Hepatocyte (in vitro differentiated cells): ENCODE measurements around the gene RPIA. TPM values are rescaled to one million over a fixed set of nuclear protein-coding genes. Genes with fewer than 3 reads are reported as not detected.
A peak's percentile ranks its signal among the peaks of the same experiment; 100 is the strongest.

Experiments
- DNase-seq: peaks from one replicate; pipeline ENCODE4 v3.0.0-alpha.2; 2016; ENCODE audit warnings: low spot score
- H2AFZ ChIP-seq: fragments of 200-600 bp; sonication (generic); 2 replicates; pipeline ENCODE4 v1.6.0; 2016; ENCODE audit warnings: antibody characterized with exemption, mild to moderate bottlenecking
- H3K27ac ChIP-seq: fragments of 200-600 bp; sonication (generic); 2 replicates; pipeline ENCODE4 v1.5.1; 2016; ENCODE audit warnings: mild to moderate bottlenecking
- H3K27me3 ChIP-seq: fragments of 200-600 bp; sonication (generic); 2 replicates; pipeline ENCODE4 v1.6.1; 2016
- H3K36me3 ChIP-seq: fragments of 200-600 bp; sonication (generic); replicated peaks from 2 replicates; pipeline ENCODE4 v1.5.1; 2016; ENCODE audit warnings: low read depth; ENCODE audit not compliant: insufficient read depth
- H3K4me1 ChIP-seq: fragments of 200-600 bp; sonication (generic); 2 replicates; pipeline ENCODE4 v1.5.1; 2016; ENCODE audit warnings: mild to moderate bottlenecking, moderate library complexity; ENCODE audit not compliant: insufficient read depth
- H3K4me2 ChIP-seq: fragments of 200-600 bp; sonication (generic); 2 replicates; pipeline ENCODE4 v1.6.0; 2016
- H3K4me3 ChIP-seq: fragments of 200-600 bp; sonication (generic); 2 replicates; pipeline ENCODE4 v1.5.1; 2016; ENCODE audit warnings: mild to moderate bottlenecking
- H3K79me2 ChIP-seq: fragments of 200-600 bp; sonication (generic); 2 replicates; pipeline ENCODE4 v1.6.0; 2017; ENCODE audit warnings: mild to moderate bottlenecking
- H3K9me2 ChIP-seq: fragments of 200-600 bp; sonication (generic); replicated peaks from 2 replicates; pipeline ENCODE4 v1.6.0; 2017; ENCODE audit warnings: mild to moderate bottlenecking; ENCODE audit not compliant: insufficient read depth
- H3K9me3 ChIP-seq: fragments of 200-600 bp; sonication (generic); 2 replicates; pipeline ENCODE4 v1.5.1; 2016; ENCODE audit warnings: low read depth, mild to moderate bottlenecking
- H4K20me1 ChIP-seq: fragments of 200-600 bp; sonication (generic); 2 replicates; pipeline ENCODE4 v1.6.0; 2016; ENCODE audit warnings: mild to moderate bottlenecking; ENCODE audit not compliant: insufficient read depth, poor library complexity, severe bottlenecking
- EZH2 ChIP-seq: fragments of 200-600 bp; sonication (generic); IDR thresholded peaks from 2 replicates; pipeline ENCODE4 v1.6.1; 2016; ENCODE audit warnings: antibody characterized with exemption, mild to moderate bottlenecking, borderline replicate concordance
- EZH2phosphoT487 ChIP-seq: fragments of 200-600 bp; sonication (generic); IDR thresholded peaks from one replicate; pipeline ENCODE4 v1.6.1; 2018; ENCODE audit warnings: antibody characterized with exemption, mild to moderate bottlenecking, low read depth, moderate library complexity; ENCODE audit not compliant: unreplicated experiment, severe bottlenecking
- WGBS: methylation state at CpG from one replicate; pipeline ENCODE4 v1.1.6; 2016; ENCODE audit warnings: low lambda C conversion rate; ENCODE audit errors: missing lambda C conversion rate; 5-methylcytosine and 5-hydroxymethylcytosine counted together
- polyA plus RNA-seq: library from polyadenylated mRNA; unstranded; fragments of >200 nt; fragmentation: Nextera tagmentation; extraction: Ambion mirVana; gene quantifications from 2 replicates; pipeline ENCODE4 v1.2.1, GENCODE V29; 2016
- total RNA-seq: library from RNA; depleted of rRNA; stranded (reverse); fragments of >200 nt; gene quantifications from 2 replicates; pipeline ENCODE4 v1.2.3, GENCODE V29; 2014
- TF ChIP-seq, protein P1 (sequence below): fragments of 200-600 bp; sonication (generic); IDR thresholded peaks from 2 replicates; pipeline ENCODE4 v1.5.1; 2016; ENCODE audit warnings: antibody characterized with exemption, mild to moderate bottlenecking; ENCODE audit not compliant: poor library complexity

Gene RPIA
- total and polyA plus RNA-seq, 2 experiments from 2014 or later, result 7.0 to 17.6 TPM

GRCh38 chr2:88737385-88737784 is 45.9 kb downstream of the RPIA start:
- Histone ChIP-seq H3K79me2 (no peaks in the 10 kb centered on the region), H3K9me2 (no peaks in the 10 kb centered on the region), H3K27me3 (no peaks in the 10 kb centered on the region), H3K4me2 (no peak overlapping the region), H3K27ac (no peak overlapping the region), H3K4me3 (no peak overlapping the region), H2AFZ (no peak overlapping the region), H3K36me3 (no peaks in the 10 kb centered on the region), H3K4me1 (no peaks in the 10 kb centered on the region), H4K20me1 (no peaks in the 10 kb centered on the region), H3K9me3 (no peaks in the 10 kb centered on the region)
- no peak for DNase-seq
- no peak for TF ChIP-seq EZH2phosphoT487
- TF ChIP-seq EZH2, result no peak
- TF ChIP-seq, protein P1, sequence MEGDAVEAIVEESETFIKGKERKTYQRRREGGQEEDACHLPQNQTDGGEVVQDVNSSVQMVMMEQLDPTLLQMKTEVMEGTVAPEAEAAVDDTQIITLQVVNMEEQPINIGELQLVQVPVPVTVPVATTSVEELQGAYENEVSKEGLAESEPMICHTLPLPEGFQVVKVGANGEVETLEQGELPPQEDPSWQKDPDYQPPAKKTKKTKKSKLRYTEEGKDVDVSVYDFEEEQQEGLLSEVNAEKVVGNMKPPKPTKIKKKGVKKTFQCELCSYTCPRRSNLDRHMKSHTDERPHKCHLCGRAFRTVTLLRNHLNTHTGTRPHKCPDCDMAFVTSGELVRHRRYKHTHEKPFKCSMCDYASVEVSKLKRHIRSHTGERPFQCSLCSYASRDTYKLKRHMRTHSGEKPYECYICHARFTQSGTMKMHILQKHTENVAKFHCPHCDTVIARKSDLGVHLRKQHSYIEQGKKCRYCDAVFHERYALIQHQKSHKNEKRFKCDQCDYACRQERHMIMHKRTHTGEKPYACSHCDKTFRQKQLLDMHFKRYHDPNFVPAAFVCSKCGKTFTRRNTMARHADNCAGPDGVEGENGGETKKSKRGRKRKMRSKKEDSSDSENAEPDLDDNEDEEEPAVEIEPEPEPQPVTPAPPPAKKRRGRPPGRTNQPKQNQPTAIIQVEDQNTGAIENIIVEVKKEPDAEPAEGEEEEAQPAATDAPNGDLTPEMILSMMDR, result no peak
- 97% methylated on average over 4 of the region's 4 CpGs for WGBS

DNA sequence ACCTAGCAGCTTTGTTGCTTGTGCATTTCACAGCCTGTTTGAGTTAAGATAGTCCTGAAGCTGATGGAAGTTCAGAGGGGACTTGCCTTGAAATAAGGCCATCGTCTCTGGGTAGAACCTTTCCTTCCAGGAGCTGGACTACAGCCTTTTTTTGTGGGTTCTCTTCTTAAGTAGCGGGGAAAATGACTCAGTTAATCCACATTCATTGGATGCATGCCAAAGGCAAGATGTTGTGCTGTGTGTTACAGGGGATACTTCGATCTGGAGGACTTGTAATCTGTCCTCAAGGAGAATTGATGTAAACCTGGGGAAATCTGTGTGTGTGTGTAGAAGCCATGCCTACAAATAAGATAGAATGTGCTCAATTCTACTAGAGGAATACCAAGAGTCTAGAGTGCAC is 46.8 kb downstream of the RPIA start:
- no peak for TF ChIP-seq EZH2phosphoT487
- TF ChIP-seq EZH2, result no peak
- TF ChIP-seq, protein P1, result no peak
- Histone ChIP-seq H3K9me2 (no peaks in the 10 kb centered on the region), H3K4me1 (no peaks in the 10 kb centered on the region), H3K79me2 (no peaks in the 10 kb centered on the region), H2AFZ (no peak overlapping the region), H3K4me2 (no peak overlapping the region), H3K36me3 (no peaks in the 10 kb centered on the region), H3K27ac (no peak overlapping the region), H3K4me3 (no peak overlapping the region), H3K9me3 (peaks cover 4% of the 10 kb centered on the region), H4K20me1 (no peaks in the 10 kb centered on the region), H3K27me3 (no peaks in the 10 kb centered on the region)
- 78% methylated on average over 3 of the region's 3 CpGs for WGBS
- DNase-seq, result no peak

- DNase-seq, result peak; percentile 81
- no peak overlapping the region for H3K27ac ChIP-seq
- H3K27me3 ChIP-seq, result no peaks in the 10 kb centered on the region
- no peaks in the 10 kb centered on the region for H4K20me1 ChIP-seq
- H3K9me2 ChIP-seq, result no peaks in the 10 kb centered on the region
- no peaks in the 10 kb centered on the region for H3K4me1 ChIP-seq
- H2AFZ ChIP-seq, result no peak overlapping the region
- 52% methylated on average over 7 of the region's 7 CpGs for WGBS
- H3K4me3 ChIP-seq, result no peak overlapping the region
- H3K9me3 ChIP-seq, result peaks cover 8% of the 10 kb centered on the region
- TF ChIP-seq, protein P1, result peak; percentile 79
- TF ChIP-seq EZH2phosphoT487, result no peak
- no peak overlapping the region for H3K4me2 ChIP-seq
- H3K36me3 ChIP-seq, result no peaks in the 10 kb centered on the region
- H3K79me2 ChIP-seq, result peaks cover 4% of the 10 kb centered on the region
Measured at GRCh38 chr2:88739985-88740600, 48.6 kb downstream of the RPIA start.
